Measurements from ENCODE around the gene TPPP3. TPM values are rescaled to one million over a fixed set of nuclear protein-coding genes. Genes with fewer than 3 reads are reported as not detected.
A peak's percentile ranks its signal among the peaks of the same experiment; 100 is the strongest.

Gene TPPP3
- total and polyA plus RNA-seq, 3 donors from 2014 or later, result 9.5 to 67.6 (median 17.5) TPM

- Histone ChIP-seq H3K27me3 (no peaks in the 10 kb centered on the region), H3K27ac (peak within 1 kb of the TSS in 1 of 2 donors; percentile 56), H3K9me3 (no peaks in the 10 kb centered on the region), H3K4me3 (peak within 1 kb of the TSS; percentile 47 to 58), H3K4me1 (peaks cover 27% of the 10 kb centered on the region), H3K36me3 (ENCODE audit: low read depth, missing control alignments) (no peaks in the 10 kb centered on the region)
- intact Hi-C loops (cut with DNase I; ENCODE audit: low total_unique reads), result no loop called here
- DNase-seq, result peak; percentile 67
- TF ChIP-seq CTCF (IDR thresholded peaks at IDR 0.05), result peak in 1 of 3 experiments; percentile 4
- TF ChIP-seq POLR2A (IDR thresholded peaks at IDR 0.05), result no peak
- 2 to 9% methylated on average over 4 to 51 of the region's 87 CpGs for WGBS, 2 donors
Measured at GRCh38 chr16:67430977-67431774, 37.9 kb upstream of the TPPP3 start, which contains the start of gene HSD11B2. Gene HSD11B2, plus strand, starts transcription at chr16:67431121. Its CDS starts 128 bp downstream, at chr16:67431249.

- intact Hi-C loops (cut with DNase I; ENCODE audit: low total_unique reads), result no loop called here
- H3K4me3 ChIP-seq, result peak overlapping the region; percentile 47 to 58
Measured at GRCh38 chr16:67430504-67430976, 37.2 kb upstream of the TPPP3 start.

GRCh38 chr16:67429799-67430503 lies 36.7 kb upstream of the TPPP3 start:
- WGBS, 2 donors, result 11 to 31% methylated on average over 3 to 13 of the region's 13 CpGs
- Histone ChIP-seq H3K4me3 (peak overlapping the region; percentile 47 to 58), H3K27ac (no peak overlapping the region), H3K36me3 (ENCODE audit: low read depth, missing control alignments) (no peaks in the 10 kb centered on the region), H3K9me3 (no peaks in the 10 kb centered on the region), H3K4me1 (peaks cover 27% of the 10 kb centered on the region), H3K27me3 (no peaks in the 10 kb centered on the region)
- no peak for TF ChIP-seq CTCF (IDR thresholded peaks at IDR 0.05)
- TF ChIP-seq POLR2A (IDR thresholded peaks at IDR 0.05), result no peak
- intact Hi-C loops (cut with DNase I; ENCODE audit: low total_unique reads), result loop anchor here (5.0 kb wide), 1 partner anchor 37 kb away; no protein-coding TSS in a partner anchor
- no peak for DNase-seq

More at GRCh38 chr16:67430504-67430976, 37.2 kb upstream of the TPPP3 start:
- TF ChIP-seq POLR2A (IDR thresholded peaks at IDR 0.05), result no peak
- no peak for TF ChIP-seq CTCF (IDR thresholded peaks at IDR 0.05)
- 0% methylated on average over 24 of the region's 53 CpGs; no CpG with 5 or more reads in 1 of the 2 donors for WGBS, 2 donors
- no peak for DNase-seq
- Histone ChIP-seq H3K27me3 (no peaks in the 10 kb centered on the region), H3K9me3 (no peaks in the 10 kb centered on the region), H3K4me1 (peaks cover 27% of the 10 kb centered on the region), H3K36me3 (ENCODE audit: low read depth, missing control alignments) (no peaks in the 10 kb centered on the region), H3K27ac (no peak overlapping the region)

GRCh38 chr16:67429053-67429798 lies 35.9 kb upstream of the TPPP3 start:
- Histone ChIP-seq H3K4me1 (peaks cover 30% of the 10 kb centered on the region), H3K4me3 (no peak overlapping the region), H3K27ac (no peak overlapping the region), H3K36me3 (ENCODE audit: low read depth, missing control alignments) (no peaks in the 10 kb centered on the region), H3K9me3 (no peaks in the 10 kb centered on the region), H3K27me3 (no peaks in the 10 kb centered on the region)
- WGBS, 2 donors, result 81 to 87% methylated on average over 2 to 3 of the region's 3 CpGs
- no peak for DNase-seq
- intact Hi-C loops (cut with DNase I; ENCODE audit: low total_unique reads), result loop anchor here (5.0 kb wide), 1 partner anchor 38 kb away; no protein-coding TSS in a partner anchor
- TF ChIP-seq POLR2A (IDR thresholded peaks at IDR 0.05), result no peak
- no peak for TF ChIP-seq CTCF (IDR thresholded peaks at IDR 0.05)
